KMS-11 (cell line): ENCODE measurements around the gene GPATCH11.

Experiments
- H2AFZ ChIP-seq: fragments of 200-600 bp; sonication (generic); 2 replicates; pipeline ENCODE4 v1.6.1; 2016; ENCODE audit warnings: antibody characterized with exemption, mixed run types, low read depth
- H3K27ac ChIP-seq: fragments of 200-600 bp; sonication (generic); 2 replicates; pipeline ENCODE4 v1.6.1; 2016; ENCODE audit warnings: mild to moderate bottlenecking, mixed run types
- H3K27me3 ChIP-seq: fragments of 200-600 bp; sonication (generic); 2 replicates; pipeline ENCODE4 v1.6.1; 2017; ENCODE audit warnings: mild to moderate bottlenecking, low read depth, mixed run types, moderate library complexity; ENCODE audit not compliant: insufficient read depth
- H3K36me3 ChIP-seq: fragments of 200-600 bp; sonication (generic); 2 replicates; pipeline ENCODE4 v1.6.1; 2017; ENCODE audit warnings: mild to moderate bottlenecking, mixed run types; ENCODE audit not compliant: insufficient read depth
- H3K4me1 ChIP-seq: fragments of 200-600 bp; sonication (generic); 2 replicates; pipeline ENCODE4 v1.6.1; 2016; ENCODE audit warnings: mild to moderate bottlenecking, low read depth, mixed run types; ENCODE audit not compliant: poor library complexity, severe bottlenecking
- H3K4me2 ChIP-seq: fragments of 200-600 bp; sonication (generic); 2 replicates; pipeline ENCODE4 v1.7.0; 2016; ENCODE audit warnings: mild to moderate bottlenecking, mixed run types
- H3K4me3 ChIP-seq: fragments of 200-600 bp; sonication (generic); IDR thresholded peaks from 2 replicates; pipeline ENCODE4 v1.6.1; 2017; ENCODE audit warnings: low read depth, low read length, mixed read lengths; ENCODE audit not compliant: insufficient read depth
- H3K79me2 ChIP-seq: fragments of 200-600 bp; sonication (generic); 2 replicates; pipeline ENCODE4 v1.6.1; 2016; ENCODE audit warnings: low read depth, mixed run types; ENCODE audit not compliant: insufficient read depth
- H3K9ac ChIP-seq: fragments of 200-600 bp; sonication (generic); 2 replicates; pipeline ENCODE4 v1.6.1; 2016; ENCODE audit warnings: mild to moderate bottlenecking, mixed run types
- H4K20me1 ChIP-seq: fragments of 200-600 bp; sonication (generic); 2 replicates; pipeline ENCODE4 v1.6.1; 2016; ENCODE audit warnings: mild to moderate bottlenecking, mixed run types; ENCODE audit not compliant: insufficient read depth
- TF ChIP-seq, protein P1 (sequence below): fragments of 200-600 bp; sonication (generic); conservative IDR thresholded peaks from 2 replicates; pipeline ENCODE4 v1.6.1; 2017; ENCODE audit warnings: low read depth, mild to moderate bottlenecking, antibody characterized with exemption, low read length, moderate library complexity, mixed read lengths

The GPATCH11 gene

DNA sequence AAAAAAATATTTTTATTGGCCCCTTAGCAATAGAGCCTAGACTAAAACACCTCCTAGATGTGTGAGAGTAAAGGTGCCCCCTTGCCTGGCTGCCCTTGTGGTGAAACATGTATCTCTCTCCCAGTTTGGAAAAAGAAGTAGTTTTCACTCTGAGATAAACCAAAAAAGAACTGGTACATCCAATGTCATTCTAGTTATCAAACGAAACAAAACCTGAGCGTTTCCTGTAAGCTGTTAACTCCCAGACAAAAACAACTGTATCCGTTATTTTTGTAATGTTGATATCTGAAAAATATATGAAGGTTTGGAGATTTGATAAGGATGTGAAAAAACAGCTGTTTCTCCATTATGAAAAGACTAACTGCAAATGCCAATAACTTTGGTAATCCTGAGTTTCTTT is 24.5 kb upstream of the GPATCH11 start:
- H3K9ac ChIP-seq, result no peak overlapping the region
- TF ChIP-seq, protein P1, sequence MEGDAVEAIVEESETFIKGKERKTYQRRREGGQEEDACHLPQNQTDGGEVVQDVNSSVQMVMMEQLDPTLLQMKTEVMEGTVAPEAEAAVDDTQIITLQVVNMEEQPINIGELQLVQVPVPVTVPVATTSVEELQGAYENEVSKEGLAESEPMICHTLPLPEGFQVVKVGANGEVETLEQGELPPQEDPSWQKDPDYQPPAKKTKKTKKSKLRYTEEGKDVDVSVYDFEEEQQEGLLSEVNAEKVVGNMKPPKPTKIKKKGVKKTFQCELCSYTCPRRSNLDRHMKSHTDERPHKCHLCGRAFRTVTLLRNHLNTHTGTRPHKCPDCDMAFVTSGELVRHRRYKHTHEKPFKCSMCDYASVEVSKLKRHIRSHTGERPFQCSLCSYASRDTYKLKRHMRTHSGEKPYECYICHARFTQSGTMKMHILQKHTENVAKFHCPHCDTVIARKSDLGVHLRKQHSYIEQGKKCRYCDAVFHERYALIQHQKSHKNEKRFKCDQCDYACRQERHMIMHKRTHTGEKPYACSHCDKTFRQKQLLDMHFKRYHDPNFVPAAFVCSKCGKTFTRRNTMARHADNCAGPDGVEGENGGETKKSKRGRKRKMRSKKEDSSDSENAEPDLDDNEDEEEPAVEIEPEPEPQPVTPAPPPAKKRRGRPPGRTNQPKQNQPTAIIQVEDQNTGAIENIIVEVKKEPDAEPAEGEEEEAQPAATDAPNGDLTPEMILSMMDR, result no peak
- H3K36me3 ChIP-seq, result 0 out of 2 replicates have a peak, but pooled peaks cover 4% of the 10 kb centered on the region
- H3K4me1 ChIP-seq, result no peaks in the 10 kb centered on the region
- H3K79me2 ChIP-seq, result no peaks in the 10 kb centered on the region
- H3K27ac ChIP-seq, result no peak overlapping the region
- no peak overlapping the region for H2AFZ ChIP-seq
- no peak overlapping the region for H3K4me3 ChIP-seq
- no peaks in the 10 kb centered on the region for H3K27me3 ChIP-seq
- no peak overlapping the region for H3K4me2 ChIP-seq
- H4K20me1 ChIP-seq, result no peaks in the 10 kb centered on the region

- Histone ChIP-seq H3K9ac (no peak overlapping the region), H4K20me1 (no peaks in the 10 kb centered on the region), H3K4me3 (no peak overlapping the region), H3K4me1 (no peaks in the 10 kb centered on the region), H3K27me3 (no peaks in the 10 kb centered on the region), H3K79me2 (no peaks in the 10 kb centered on the region), H3K27ac (no peak overlapping the region), H3K36me3 (0 out of 2 replicates have a peak, but pooled peaks cover 5% of the 10 kb centered on the region), H2AFZ (no peak overlapping the region), H3K4me2 (no peak overlapping the region)
- TF ChIP-seq, protein P1, result no peak
These were observed 23.9 kb upstream of the GPATCH11 start for GRCh38 chr2:37060446-37060845.

DNA sequence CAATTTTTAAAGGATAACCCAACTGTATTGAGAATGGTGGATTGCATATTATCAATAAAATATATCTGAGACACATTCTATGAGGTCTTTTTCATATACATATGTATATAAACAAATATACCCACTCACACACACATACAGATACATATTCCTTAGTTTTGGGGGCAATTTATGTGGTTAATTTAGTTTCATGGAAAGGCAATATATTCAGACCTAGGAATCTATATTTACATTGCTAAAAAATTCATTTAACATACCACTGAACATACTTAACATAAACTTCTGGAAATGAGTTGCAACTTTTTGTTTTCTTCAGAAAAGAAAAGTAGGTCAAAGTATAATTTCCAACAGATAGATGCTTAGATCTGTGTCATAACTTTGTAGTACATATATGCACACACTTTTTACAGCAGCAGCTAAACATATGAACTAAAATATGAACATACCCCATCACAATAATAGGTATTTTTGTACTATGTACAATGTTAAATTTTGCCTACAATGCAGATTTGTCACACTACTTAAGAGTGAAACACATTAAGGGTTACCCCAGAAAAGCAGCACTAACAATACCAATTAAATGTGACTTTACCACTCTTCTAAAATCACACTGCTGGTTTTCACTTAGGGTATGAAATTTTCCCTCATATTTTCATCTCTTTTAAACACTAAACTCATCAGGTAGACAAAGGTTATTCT is 23.2 kb upstream of the GPATCH11 start:
- 0 out of 2 replicates have a peak, but pooled peaks cover 5% of the 10 kb centered on the region for H3K36me3 ChIP-seq
- no peaks in the 10 kb centered on the region for H3K79me2 ChIP-seq
- no peaks in the 10 kb centered on the region for H3K27me3 ChIP-seq
- H4K20me1 ChIP-seq, result no peaks in the 10 kb centered on the region
- H3K4me2 ChIP-seq, result no peak overlapping the region
- no peak overlapping the region for H2AFZ ChIP-seq
- no peaks in the 10 kb centered on the region for H3K4me1 ChIP-seq
- TF ChIP-seq, protein P1, result no peak
- H3K4me3 ChIP-seq, result no peak overlapping the region
- H3K27ac ChIP-seq, result no peak overlapping the region
- no peak overlapping the region for H3K9ac ChIP-seq

DNA sequence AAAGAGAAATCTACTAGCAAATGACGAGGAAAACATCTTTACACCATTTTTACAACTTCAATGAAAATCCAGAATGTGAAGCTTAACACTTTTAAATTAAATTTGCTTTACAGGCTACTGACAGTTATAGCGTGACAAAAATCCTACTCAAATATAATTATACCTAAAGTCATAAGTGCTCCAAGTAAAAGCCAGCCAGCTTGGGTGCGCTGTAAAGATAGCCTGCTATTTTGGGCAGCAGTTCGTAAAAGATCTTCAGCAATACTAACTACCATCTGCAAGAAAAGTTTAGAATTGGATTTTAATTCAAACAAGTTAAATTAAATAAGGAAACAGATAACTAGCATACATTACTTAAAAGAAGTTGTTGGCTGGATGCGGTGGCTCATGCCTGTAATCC is 22.5 kb upstream of the GPATCH11 start:
- Histone ChIP-seq H4K20me1 (no peaks in the 10 kb centered on the region), H3K4me1 (no peaks in the 10 kb centered on the region)

More for the DNA sequence above, 22.5 kb upstream of the GPATCH11 start:
- Histone ChIP-seq H3K4me2 (no peak overlapping the region), H3K9ac (no peak overlapping the region), H3K36me3 (0 out of 2 replicates have a peak, but pooled peaks cover 5% of the 10 kb centered on the region), H3K27ac (no peak overlapping the region), H3K79me2 (no peaks in the 10 kb centered on the region), H3K4me3 (no peak overlapping the region), H3K27me3 (no peaks in the 10 kb centered on the region), H2AFZ (no peak overlapping the region)
- TF ChIP-seq, protein P1, result no peak
